Peyer's patch (tissue), 4 donors: Measurements from ENCODE around the gene NRG4.

Experiments used
- CTCF ChIP-seq, 6 experiments: fragments of 450-650 bp in 4 of 6; fragments of 200-600 bp in 2 of 6; sonication (generic) in 1 of 6; IDR thresholded peaks; one replicate each; pipeline ENCODE4 v1.5.1; 2017 to 2019; ENCODE audit warnings: antibody characterized with exemption in 6 of 6, mild to moderate bottlenecking in 3 of 6, moderate library complexity in 1 of 6
- POLR2A ChIP-seq, 2 donors: fragments of 450-650 bp; IDR thresholded peaks; one replicate each; pipeline ENCODE4 v1.5.1; 2017; ENCODE audit warnings: antibody characterized with exemption in 2 of 2, mild to moderate bottlenecking in 2 of 2, moderate library complexity in 2 of 2

- TF ChIP-seq CTCF (IDR thresholded peaks at IDR 0.05) (no peak), POLR2A (IDR thresholded peaks at IDR 0.05) (no peak)
Measured at GRCh38 chr15:75930866-75931265, 81.4 kb downstream of the NRG4 start.
